Esophagus muscularis mucosa (tissue), 4 donors: Measurements from ENCODE around the gene DDX27.

Experiments
- CTCF ChIP-seq, 3 experiments: fragments of 200-600 bp in 2 of 3; fragments of 450-650 bp in 1 of 3; sonication (generic) in 2 of 3; IDR thresholded peaks; one replicate each; pipeline ENCODE4 v1.5.1; 2017 to 2019; ENCODE audit warnings: antibody characterized with exemption in 3 of 3, mild to moderate bottlenecking in 2 of 3, moderate library complexity in 1 of 3
- EP300 ChIP-seq: sonication (generic); formaldehyde crosslinking; IDR thresholded peaks from one replicate; pipeline ENCODE4 v1.6.1; 2017; ENCODE audit warnings: antibody characterized with exemption
- POLR2A ChIP-seq: fragments of 450-650 bp; IDR thresholded peaks from one replicate; pipeline ENCODE4 v1.6.1; 2017; ENCODE audit warnings: antibody characterized with exemption, moderate library complexity, mild to moderate bottlenecking, low read depth
- POLR2AphosphoS5 ChIP-seq, 2 donors: sonication (generic); formaldehyde crosslinking; IDR thresholded peaks; one replicate each; pipeline ENCODE4 v1.6.1; 2017; ENCODE audit warnings: antibody characterized with exemption in 2 of 2

DNA sequence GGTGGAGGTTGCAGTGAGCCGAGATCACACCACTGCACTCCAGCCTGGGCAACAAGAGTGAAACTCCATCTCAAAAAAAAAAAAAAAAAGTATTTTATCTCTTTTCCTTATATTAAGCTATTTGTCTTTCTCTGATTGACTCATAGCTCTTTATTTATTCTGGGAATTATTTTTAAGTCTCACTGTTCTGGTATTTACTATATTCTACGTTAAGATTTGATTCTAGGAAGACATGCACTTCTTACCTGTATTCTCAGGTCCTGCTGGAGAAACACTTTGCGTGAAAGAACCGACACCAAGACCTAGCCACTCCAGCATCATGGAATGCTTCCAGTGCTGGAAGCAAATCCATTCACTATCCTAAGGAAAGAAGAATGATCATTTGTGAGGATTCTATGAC, 41.0 kb downstream of the DDX27 start:
- TF ChIP-seq CTCF (IDR thresholded peaks at IDR 0.05) (no peak), EP300 (no peak), POLR2A (no peak), POLR2AphosphoS5 (IDR thresholded peaks at IDR 0.05) (no peak)
